ENCODE measurements around the gene ZNF497. TPM values are rescaled to one million over a fixed set of nuclear protein-coding genes. Genes with fewer than 3 reads are reported as not detected.

Gene ZNF497
- total RNA-seq, 1 experiment from 2014 or later, result 1.7 TPM

DNA sequence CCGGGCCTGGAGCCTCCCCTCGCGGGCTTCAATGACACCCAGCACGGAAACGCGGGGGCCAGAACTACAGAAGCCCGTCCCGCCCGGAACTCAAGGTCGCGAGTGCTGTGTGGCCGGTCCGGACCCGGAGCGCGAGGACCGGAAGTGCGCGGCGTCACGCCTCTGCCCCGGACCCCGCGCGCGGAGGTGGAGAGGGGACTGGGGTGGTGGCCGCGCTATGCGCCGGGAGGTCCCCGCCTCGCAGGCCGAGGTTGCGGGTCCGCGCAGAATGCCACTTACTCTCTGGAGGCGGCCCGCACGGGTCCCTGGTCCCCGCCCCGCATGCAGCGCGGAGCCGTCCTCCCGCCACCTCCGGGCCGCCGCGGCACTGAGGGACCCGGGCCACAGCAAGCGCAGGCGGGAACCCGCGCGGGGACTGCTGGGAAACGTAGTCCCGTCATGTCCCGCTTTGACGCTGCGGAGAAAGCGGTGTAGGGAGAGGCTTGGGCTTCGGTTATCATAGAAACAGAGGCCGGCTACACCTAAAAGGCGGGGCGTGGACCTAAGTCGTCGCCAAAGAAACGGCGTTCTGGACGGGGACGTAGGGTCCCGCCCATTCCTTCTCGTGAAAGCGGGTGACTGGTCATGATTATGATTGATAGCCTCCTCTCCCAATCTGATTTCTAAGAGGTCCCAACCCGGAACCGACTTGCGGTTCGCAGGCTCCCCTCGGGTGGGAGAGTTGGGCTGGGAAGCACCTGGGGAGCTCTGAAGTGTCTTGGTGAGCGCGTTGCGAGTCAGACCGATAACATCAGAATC is 18.3 kb upstream of the ZNF497 start, which contains the start of gene ZNF837 (continued):
- TF ChIP-seq, protein P1, sequence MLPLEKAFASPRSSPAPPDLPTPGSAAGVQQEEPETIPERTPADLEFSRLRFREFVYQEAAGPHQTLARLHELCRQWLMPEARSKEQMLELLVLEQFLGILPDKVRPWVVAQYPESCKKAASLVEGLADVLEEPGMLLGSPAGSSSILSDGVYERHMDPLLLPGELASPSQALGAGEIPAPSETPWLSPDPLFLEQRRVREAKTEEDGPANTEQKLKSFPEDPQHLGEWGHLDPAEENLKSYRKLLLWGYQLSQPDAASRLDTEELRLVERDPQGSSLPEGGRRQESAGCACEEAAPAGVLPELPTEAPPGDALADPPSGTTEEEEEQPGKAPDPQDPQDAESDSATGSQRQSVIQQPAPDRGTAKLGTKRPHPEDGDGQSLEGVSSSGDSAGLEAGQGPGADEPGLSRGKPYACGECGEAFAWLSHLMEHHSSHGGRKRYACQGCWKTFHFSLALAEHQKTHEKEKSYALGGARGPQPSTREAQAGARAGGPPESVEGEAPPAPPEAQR (CRISPR knock-in tag; IDR thresholded peaks at IDR 0.05), result no peak
- TF ChIP-seq ZNF416 (CRISPR knock-in tag; IDR thresholded peaks at IDR 0.05), result peak; percentile 72; the same call in 1 of the 2 replicates
- no peak for TF ChIP-seq JAZF1 (CRISPR knock-in tag; IDR thresholded peaks at IDR 0.05)
- TF ChIP-seq, protein P2, sequence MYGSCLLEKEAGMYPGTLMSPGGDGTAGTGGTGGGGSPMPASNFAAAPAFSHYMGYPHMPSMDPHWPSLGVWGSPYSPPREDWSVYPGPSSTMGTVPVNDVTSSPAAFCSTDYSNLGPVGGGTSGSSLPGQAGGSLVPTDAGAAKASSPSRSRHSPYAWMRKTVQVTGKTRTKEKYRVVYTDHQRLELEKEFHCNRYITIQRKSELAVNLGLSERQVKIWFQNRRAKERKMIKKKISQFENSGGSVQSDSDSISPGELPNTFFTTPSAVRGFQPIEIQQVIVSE (CRISPR knock-in tag; IDR thresholded peaks at IDR 0.05; ENCODE audit: borderline replicate concordance), result no peak
- peak; percentile 87 for TF ChIP-seq FOXP1 (CRISPR knock-in tag; IDR thresholded peaks at IDR 0.05; ENCODE audit: borderline replicate concordance)
- no peak for TF ChIP-seq ZNF138 (CRISPR knock-in tag; conservative IDR thresholded peaks at IDR 0.05)
- no peak for TF ChIP-seq CREB1 (CRISPR knock-in tag; IDR thresholded peaks at IDR 0.05)
- no peak for TF ChIP-seq NR2C2 (CRISPR knock-in tag; IDR thresholded peaks at IDR 0.05)
- TF ChIP-seq SMAD3 (CRISPR knock-in tag; IDR thresholded peaks at IDR 0.05; ENCODE audit: borderline replicate concordance), result no peak
- no peak for TF ChIP-seq ZNF232 (CRISPR knock-in tag; IDR thresholded peaks at IDR 0.05)
- no peak for TF ChIP-seq PRRX2 (CRISPR knock-in tag; IDR thresholded peaks at IDR 0.05)
- 0 out of 2 replicates have a peak, but pooled peaks have one; percentile 56 for TF ChIP-seq TEAD1 (CRISPR knock-in tag; IDR thresholded peaks at IDR 0.05)
- no peak for TF ChIP-seq OVOL2 (CRISPR knock-in tag; IDR thresholded peaks at IDR 0.05; ENCODE audit: borderline replicate concordance)
- no peak for TF ChIP-seq SOX15 (CRISPR knock-in tag; IDR thresholded peaks at IDR 0.05)
- TF ChIP-seq, protein P3, sequence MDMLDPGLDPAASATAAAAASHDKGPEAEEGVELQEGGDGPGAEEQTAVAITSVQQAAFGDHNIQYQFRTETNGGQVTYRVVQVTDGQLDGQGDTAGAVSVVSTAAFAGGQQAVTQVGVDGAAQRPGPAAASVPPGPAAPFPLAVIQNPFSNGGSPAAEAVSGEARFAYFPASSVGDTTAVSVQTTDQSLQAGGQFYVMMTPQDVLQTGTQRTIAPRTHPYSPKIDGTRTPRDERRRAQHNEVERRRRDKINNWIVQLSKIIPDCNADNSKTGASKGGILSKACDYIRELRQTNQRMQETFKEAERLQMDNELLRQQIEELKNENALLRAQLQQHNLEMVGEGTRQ (CRISPR knock-in tag; IDR thresholded peaks at IDR 0.05), result peak; percentile 68
- TF ChIP-seq, protein P4, sequence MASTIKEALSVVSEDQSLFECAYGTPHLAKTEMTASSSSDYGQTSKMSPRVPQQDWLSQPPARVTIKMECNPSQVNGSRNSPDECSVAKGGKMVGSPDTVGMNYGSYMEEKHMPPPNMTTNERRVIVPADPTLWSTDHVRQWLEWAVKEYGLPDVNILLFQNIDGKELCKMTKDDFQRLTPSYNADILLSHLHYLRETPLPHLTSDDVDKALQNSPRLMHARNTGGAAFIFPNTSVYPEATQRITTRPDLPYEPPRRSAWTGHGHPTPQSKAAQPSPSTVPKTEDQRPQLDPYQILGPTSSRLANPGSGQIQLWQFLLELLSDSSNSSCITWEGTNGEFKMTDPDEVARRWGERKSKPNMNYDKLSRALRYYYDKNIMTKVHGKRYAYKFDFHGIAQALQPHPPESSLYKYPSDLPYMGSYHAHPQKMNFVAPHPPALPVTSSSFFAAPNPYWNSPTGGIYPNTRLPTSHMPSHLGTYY (CRISPR knock-in tag; IDR thresholded peaks at IDR 0.05), result 0 out of 2 replicates have a peak, but pooled peaks have one; percentile 58
- TF ChIP-seq EMX1 (CRISPR knock-in tag; IDR thresholded peaks at IDR 0.05), result peak; percentile 73; the same call in 1 of the 2 replicates
- TF ChIP-seq, protein P5, sequence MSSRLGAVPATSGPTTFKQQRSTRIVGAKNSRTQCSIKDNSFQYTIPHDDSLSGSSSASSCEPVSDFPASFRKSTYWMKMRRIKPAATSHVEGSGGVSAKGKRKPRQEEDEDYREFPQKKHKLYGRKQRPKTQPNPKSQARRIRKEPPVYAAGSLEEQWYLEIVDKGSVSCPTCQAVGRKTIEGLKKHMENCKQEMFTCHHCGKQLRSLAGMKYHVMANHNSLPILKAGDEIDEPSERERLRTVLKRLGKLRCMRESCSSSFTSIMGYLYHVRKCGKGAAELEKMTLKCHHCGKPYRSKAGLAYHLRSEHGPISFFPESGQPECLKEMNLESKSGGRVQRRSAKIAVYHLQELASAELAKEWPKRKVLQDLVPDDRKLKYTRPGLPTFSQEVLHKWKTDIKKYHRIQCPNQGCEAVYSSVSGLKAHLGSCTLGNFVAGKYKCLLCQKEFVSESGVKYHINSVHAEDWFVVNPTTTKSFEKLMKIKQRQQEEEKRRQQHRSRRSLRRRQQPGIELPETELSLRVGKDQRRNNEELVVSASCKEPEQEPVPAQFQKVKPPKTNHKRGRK (CRISPR knock-in tag; IDR thresholded peaks at IDR 0.05; ENCODE audit: borderline replicate concordance), result no peak
- TF ChIP-seq, protein P6, sequence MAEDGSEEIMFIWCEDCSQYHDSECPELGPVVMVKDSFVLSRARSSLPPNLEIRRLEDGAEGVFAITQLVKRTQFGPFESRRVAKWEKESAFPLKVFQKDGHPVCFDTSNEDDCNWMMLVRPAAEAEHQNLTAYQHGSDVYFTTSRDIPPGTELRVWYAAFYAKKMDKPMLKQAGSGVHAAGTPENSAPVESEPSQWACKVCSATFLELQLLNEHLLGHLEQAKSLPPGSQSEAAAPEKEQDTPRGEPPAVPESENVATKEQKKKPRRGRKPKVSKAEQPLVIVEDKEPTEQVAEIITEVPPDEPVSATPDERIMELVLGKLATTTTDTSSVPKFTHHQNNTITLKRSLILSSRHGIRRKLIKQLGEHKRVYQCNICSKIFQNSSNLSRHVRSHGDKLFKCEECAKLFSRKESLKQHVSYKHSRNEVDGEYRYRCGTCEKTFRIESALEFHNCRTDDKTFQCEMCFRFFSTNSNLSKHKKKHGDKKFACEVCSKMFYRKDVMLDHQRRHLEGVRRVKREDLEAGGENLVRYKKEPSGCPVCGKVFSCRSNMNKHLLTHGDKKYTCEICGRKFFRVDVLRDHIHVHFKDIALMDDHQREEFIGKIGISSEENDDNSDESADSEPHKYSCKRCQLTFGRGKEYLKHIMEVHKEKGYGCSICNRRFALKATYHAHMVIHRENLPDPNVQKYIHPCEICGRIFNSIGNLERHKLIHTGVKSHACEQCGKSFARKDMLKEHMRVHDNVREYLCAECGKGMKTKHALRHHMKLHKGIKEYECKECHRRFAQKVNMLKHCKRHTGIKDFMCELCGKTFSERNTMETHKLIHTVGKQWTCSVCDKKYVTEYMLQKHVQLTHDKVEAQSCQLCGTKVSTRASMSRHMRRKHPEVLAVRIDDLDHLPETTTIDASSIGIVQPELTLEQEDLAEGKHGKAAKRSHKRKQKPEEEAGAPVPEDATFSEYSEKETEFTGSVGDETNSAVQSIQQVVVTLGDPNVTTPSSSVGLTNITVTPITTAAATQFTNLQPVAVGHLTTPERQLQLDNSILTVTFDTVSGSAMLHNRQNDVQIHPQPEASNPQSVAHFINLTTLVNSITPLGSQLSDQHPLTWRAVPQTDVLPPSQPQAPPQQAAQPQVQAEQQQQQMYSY (CRISPR knock-in tag; IDR thresholded peaks at IDR 0.05), result peak; percentile 87
- peak; percentile 69; the same call in 1 of the 2 replicates for TF ChIP-seq ZNF219 (CRISPR knock-in tag; IDR thresholded peaks at IDR 0.05; ENCODE audit: borderline replicate concordance)
- peak; percentile 82 for TF ChIP-seq SP1 (CRISPR knock-in tag; conservative IDR thresholded peaks at IDR 0.05)
- TF ChIP-seq, protein P7, sequence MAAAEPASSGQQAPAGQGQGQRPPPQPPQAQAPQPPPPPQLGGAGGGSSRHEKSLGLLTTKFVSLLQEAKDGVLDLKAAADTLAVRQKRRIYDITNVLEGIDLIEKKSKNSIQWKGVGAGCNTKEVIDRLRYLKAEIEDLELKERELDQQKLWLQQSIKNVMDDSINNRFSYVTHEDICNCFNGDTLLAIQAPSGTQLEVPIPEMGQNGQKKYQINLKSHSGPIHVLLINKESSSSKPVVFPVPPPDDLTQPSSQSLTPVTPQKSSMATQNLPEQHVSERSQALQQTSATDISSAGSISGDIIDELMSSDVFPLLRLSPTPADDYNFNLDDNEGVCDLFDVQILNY (CRISPR knock-in tag; IDR thresholded peaks at IDR 0.05), result peak; percentile 97
- TF ChIP-seq, protein P8, sequence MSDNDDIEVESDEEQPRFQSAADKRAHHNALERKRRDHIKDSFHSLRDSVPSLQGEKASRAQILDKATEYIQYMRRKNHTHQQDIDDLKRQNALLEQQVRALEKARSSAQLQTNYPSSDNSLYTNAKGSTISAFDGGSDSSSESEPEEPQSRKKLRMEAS (CRISPR knock-in tag; IDR thresholded peaks at IDR 0.05), result peak; percentile 89
- TF ChIP-seq MXD4 (CRISPR knock-in tag; IDR thresholded peaks at IDR 0.05; ENCODE audit: borderline replicate concordance), result no peak
- TF ChIP-seq RORB (CRISPR knock-in tag; IDR thresholded peaks at IDR 0.05), result no peak
- TF ChIP-seq SMAD4 (CRISPR knock-in tag; IDR thresholded peaks at IDR 0.05), result no peak
- no peak for TF ChIP-seq GRHL2 (CRISPR knock-in tag; IDR thresholded peaks at IDR 0.05; ENCODE audit: insufficient replicate concordance, severe bottlenecking)
- TF ChIP-seq, protein P9, sequence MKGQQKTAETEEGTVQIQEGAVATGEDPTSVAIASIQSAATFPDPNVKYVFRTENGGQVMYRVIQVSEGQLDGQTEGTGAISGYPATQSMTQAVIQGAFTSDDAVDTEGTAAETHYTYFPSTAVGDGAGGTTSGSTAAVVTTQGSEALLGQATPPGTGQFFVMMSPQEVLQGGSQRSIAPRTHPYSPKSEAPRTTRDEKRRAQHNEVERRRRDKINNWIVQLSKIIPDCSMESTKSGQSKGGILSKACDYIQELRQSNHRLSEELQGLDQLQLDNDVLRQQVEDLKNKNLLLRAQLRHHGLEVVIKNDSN (CRISPR knock-in tag; IDR thresholded peaks at IDR 0.05), result peak; percentile 72; the same call in 1 of the 2 replicates
